Measurements from ENCODE around the gene PODXL2.

Gene PODXL2

GRCh38 chr3:127709320-127710060, 80.5 kb downstream of the PODXL2 start:
- DNase-seq: no peak

GRCh38 chr3:127710155-127710941, 81.4 kb downstream of the PODXL2 start:
- ATAC-seq (no peak), DNase-seq (no peak)

More at GRCh38 chr3:127709320-127710060, 80.5 kb downstream of the PODXL2 start:
- ATAC-seq: no peak

GRCh38 chr3:127711021-127711695, 82.2 kb downstream of the PODXL2 start:
- ATAC-seq: no peak

GRCh38 chr3:127711896-127712295, 82.9 kb downstream of the PODXL2 start:
- ATAC-seq (no peak), DNase-seq (no peak)

More at GRCh38 chr3:127711021-127711695, 82.2 kb downstream of the PODXL2 start:
- DNase-seq: no peak

GRCh38 chr3:127712461-127712860, 83.5 kb downstream of the PODXL2 start:
- DNase-seq (no peak), ATAC-seq (no peak)

DNA sequence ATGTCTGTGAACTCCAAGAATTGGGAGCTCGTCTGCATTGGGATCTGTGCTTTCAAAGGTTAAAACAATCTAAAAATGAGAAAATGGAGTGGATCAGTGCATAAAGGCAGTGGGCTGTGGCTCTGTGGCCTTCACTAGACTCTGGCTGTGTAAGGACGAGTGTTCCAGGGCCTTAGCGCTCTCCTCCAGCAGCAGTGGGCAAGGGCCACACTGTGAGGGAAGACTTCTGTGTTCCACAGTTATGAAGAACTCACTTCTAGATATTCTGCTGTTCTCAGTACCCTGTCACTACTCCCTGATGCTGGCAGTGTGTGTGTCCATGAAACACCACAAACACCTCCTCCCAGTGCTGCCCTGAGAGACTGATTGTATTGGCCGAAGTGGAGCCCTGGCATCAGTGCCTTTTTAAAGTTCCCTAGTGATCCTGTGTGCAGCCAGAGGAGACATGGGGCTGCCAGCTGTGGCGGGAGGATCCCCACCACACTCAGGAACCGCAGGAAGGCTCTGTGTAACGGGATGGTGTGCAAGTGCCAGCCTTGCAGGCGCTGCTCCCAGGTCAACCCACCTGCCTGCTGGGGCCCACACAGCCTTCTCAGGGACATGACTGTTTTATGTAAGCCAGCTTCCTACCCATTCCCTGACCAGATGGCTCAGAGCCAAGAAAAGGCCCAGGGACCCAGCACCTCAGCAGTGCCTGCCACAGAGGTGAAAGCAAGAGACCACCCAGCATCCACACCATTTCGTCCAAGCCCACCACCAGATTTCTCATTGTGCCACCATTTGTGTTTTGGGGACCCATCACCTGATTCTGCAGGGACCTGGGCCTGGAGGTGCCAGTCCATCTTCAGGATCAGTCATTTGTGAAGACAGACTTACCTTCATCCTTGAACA, 84.1 kb downstream of the PODXL2 start:
- no peak for DNase-seq
- peak; percentile 14 for ATAC-seq

GRCh38 chr3:127714125-127714571, 85.2 kb downstream of the PODXL2 start:
- DNase-seq (no peak), ATAC-seq (no peak)

GRCh38 chr3:127714866-127715265, 85.9 kb downstream of the PODXL2 start:
- DNase-seq (no peak), ATAC-seq (no peak)

GRCh38 chr3:127715532-127715931, 86.5 kb downstream of the PODXL2 start:
- ATAC-seq (no peak), DNase-seq (no peak)

GRCh38 chr3:127716384-127716783, 87.4 kb downstream of the PODXL2 start:
- DNase-seq: no peak
- ATAC-seq: no peak

- ATAC-seq (no peak), DNase-seq (no peak)
Observed at GRCh38 chr3:127717357-127718244, 88.6 kb downstream of the PODXL2 start.

GRCh38 chr3:127718245-127718915, 89.4 kb downstream of the PODXL2 start:
- DNase-seq (no peak), ATAC-seq (no peak)

DNA sequence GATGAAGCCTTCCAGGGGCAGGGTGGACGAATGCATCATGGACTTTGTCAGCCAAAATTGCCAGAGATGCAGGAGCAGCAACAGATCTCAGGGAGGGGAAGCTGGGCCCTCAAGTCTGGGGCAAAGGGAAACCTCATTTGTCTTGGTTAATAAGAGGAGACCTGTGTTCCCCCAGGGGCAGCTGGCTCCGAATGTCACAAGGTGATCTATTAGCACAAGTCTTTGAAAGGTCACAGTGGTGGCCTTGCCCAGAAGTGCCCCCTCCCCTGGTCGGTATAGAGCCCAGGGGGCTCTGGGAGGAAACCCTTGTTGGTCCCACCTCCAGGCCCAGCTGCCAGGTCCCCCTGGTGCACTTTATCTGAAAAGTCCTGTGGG, 89.9 kb downstream of the PODXL2 start:
- DNase-seq (no peak), ATAC-seq (no peak)

- no peak for ATAC-seq
Observed at GRCh38 chr3:127719369-127719768, 90.4 kb downstream of the PODXL2 start.

GRCh38 chr3:127720161-127720823, 91.3 kb downstream of the PODXL2 start:
- DNase-seq (no peak), ATAC-seq (no peak)

More at GRCh38 chr3:127719369-127719768, 90.4 kb downstream of the PODXL2 start:
- no peak for DNase-seq

DNA sequence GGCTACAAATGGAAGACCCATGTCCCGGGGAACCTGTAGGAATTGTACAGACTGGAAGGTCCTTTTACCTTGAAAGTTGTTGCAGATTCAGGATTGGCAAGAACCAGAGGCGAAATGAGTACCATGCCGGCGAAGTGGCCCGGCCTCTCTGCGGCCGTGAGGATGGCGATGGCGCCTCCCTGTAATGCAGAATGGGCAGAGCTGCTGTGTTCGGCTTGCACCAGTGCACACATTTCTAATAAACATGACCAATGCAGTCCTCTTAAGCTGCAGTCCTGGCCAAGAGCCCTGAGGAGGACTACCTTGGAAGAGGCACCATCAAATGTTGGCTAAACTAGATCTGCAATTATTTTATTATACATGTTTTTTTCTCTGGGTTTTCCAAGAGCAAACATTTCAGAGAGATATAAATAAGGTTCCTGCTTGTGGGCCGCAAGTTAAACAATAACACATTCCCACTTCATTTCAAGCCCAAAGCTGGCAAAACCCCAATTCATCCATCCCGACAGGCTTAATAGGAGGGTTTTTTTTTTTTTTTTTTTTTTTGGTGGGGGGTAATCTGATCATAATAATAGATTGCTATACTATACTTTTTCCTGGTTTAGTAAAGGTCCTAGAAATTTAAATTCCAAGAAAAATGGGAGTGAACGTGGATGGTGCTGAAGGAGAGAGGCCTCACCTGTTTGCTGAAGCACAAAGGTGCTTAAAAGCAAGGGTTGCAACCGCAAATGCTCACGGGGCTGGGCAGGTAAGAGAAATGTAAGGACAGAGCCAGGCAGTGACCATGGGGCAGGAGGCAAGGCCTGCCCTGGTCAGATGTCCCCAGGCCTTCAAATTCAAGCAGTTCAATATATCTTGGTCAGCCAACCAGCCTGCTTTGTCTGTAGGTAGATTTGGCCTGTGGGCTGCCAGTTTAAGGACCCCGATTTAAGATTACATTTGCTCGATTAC, 92.3 kb downstream of the PODXL2 start:
- no peak for DNase-seq

GRCh38 chr3:127722091-127722784, 93.3 kb downstream of the PODXL2 start:
- DNase-seq: no peak
- ATAC-seq: no peak

More for the DNA sequence above, 92.3 kb downstream of the PODXL2 start:
- ATAC-seq: no peak
